Ectodermal cell (in vitro differentiated cells): ENCODE measurements around the gene DNAJC24.

Experiments used
- H3K27ac ChIP-seq: 2 replicates; pipeline ENCODE4 v1.7.0; 2013; ENCODE audit warnings: mild to moderate bottlenecking, low read depth, low read length; ENCODE audit not compliant: insufficient read depth, poor library complexity, severe bottlenecking
- H3K27me3 ChIP-seq: 2 replicates; pipeline ENCODE4 v1.7.0; 2013; ENCODE audit warnings: mild to moderate bottlenecking, low read length; ENCODE audit not compliant: insufficient read depth, control insufficient read depth, poor library complexity, severe bottlenecking
- H3K36me3 ChIP-seq: one replicate; pipeline ENCODE4 v1.7.0; 2013; ENCODE audit warnings: low read length; ENCODE audit not compliant: control insufficient read depth, insufficient read depth
- H3K4me1 ChIP-seq: one replicate; pipeline ENCODE4 v1.7.0; 2013; ENCODE audit warnings: low read length; ENCODE audit not compliant: control insufficient read depth, insufficient read depth
- H3K4me3 ChIP-seq: 2 replicates; pipeline ENCODE4 v1.7.0; 2013; ENCODE audit warnings: low read depth, low read length, control low read depth; ENCODE audit not compliant: insufficient read depth
- H3K9me3 ChIP-seq: 2 replicates; pipeline ENCODE4 v1.7.0; 2013; ENCODE audit warnings: mild to moderate bottlenecking, low read length, moderate library complexity; ENCODE audit not compliant: control insufficient read depth
- WGBS, 2 experiments: methylation state at CpG; one replicate each; pipeline ENCODE4 v1.1.7; 2013; ENCODE audit warnings: missing lambda C conversion rate in 2 of 2; 5-methylcytosine and 5-hydroxymethylcytosine counted together

DNAJC24 gene

GRCh38 chr11:31355131-31355530 is 14.5 kb upstream of the DNAJC24 start:
- Histone ChIP-seq H3K27ac (no peak overlapping the region), H3K27me3 (no peaks in the 10 kb centered on the region), H3K4me3 (no peak overlapping the region), H3K9me3 (no peaks in the 10 kb centered on the region), H3K4me1 (no peaks in the 10 kb centered on the region), H3K36me3 (no peaks in the 10 kb centered on the region)
- 97 to 98% methylated on average over 2 of the region's 2 CpGs for WGBS, 2 experiments

GRCh38 chr11:31355817-31356216 is 13.8 kb upstream of the DNAJC24 start:
- Histone ChIP-seq H3K36me3 (no peaks in the 10 kb centered on the region), H3K9me3 (no peaks in the 10 kb centered on the region), H3K27me3 (no peaks in the 10 kb centered on the region), H3K4me3 (no peak overlapping the region), H3K4me1 (no peaks in the 10 kb centered on the region), H3K27ac (no peak overlapping the region)
- WGBS, 2 experiments, result 88 to 95% methylated on average over 4 to 5 of the region's 5 CpGs

- Histone ChIP-seq H3K36me3 (no peaks in the 10 kb centered on the region), H3K9me3 (no peaks in the 10 kb centered on the region), H3K4me1 (no peaks in the 10 kb centered on the region), H3K27ac (no peak overlapping the region), H3K27me3 (no peaks in the 10 kb centered on the region), H3K4me3 (no peak overlapping the region)
- WGBS, 2 experiments, result 92 to 96% methylated on average over 3 of the region's 4 CpGs
Measured at GRCh38 chr11:31361743-31362142, 7.9 kb upstream of the DNAJC24 start.

DNA sequence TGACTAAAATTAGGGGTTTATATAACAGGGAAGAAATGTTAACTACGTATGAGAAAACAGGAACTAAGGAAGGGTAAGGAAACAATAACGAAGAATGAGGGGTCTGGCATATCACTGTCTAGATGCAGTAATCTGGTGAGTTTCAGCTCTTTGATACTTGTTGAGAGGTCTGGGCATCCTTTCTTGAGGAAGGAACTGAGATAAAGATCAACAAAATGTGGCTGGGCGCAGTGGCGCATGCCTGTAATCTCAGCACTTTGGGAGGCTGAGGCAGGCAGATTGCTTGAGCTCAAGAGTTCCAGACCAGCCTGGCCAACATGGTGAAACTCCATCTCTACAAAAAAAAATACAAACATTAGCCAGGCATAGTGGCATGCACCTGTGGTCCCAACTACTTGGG is 2.9 kb upstream of the DNAJC24 start:
- Histone ChIP-seq H3K9me3 (no peaks in the 10 kb centered on the region), H3K36me3 (no peaks in the 10 kb centered on the region), H3K27ac (no peak overlapping the region), H3K4me3 (no peak overlapping the region), H3K27me3 (no peaks in the 10 kb centered on the region), H3K4me1 (no peaks in the 10 kb centered on the region)
- WGBS, 2 experiments, result 95 to 96% methylated on average over 4 of the region's 4 CpGs

GRCh38 chr11:31375879-31376278 is 6.2 kb downstream of the DNAJC24 start:
- no peaks in the 10 kb centered on the region for H3K27me3 ChIP-seq
- H3K4me3 ChIP-seq, result no peak overlapping the region
- H3K27ac ChIP-seq, result no peak overlapping the region
- no peaks in the 10 kb centered on the region for H3K4me1 ChIP-seq
- H3K9me3 ChIP-seq, result no peaks in the 10 kb centered on the region
- no peaks in the 10 kb centered on the region for H3K36me3 ChIP-seq
- 93% methylated on average over 5 of the region's 5 CpGs for WGBS, 2 experiments

DNA sequence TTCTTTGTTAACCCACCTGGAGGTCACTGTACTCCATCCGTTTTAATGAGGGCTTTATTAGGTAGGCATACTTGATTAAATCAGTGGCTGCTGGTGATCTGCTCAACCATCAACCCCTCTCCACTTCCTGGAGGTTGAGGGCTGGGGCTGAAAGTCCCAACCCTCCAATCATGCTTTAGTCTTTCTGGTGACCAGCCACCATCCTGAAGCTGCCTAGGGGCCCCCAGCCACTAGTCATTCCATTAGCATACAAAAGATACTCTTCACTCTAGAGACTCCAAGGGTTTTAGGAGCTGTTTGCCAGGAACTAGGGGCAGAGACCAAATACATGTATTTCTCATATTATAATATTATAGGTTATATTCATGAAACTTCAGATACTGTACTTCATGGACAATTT is 13.5 kb downstream of the DNAJC24 start:
- Histone ChIP-seq H3K27me3 (no peaks in the 10 kb centered on the region), H3K4me1 (no peaks in the 10 kb centered on the region), H3K27ac (no peak overlapping the region), H3K36me3 (peaks cover 14% of the 10 kb centered on the region), H3K9me3 (no peaks in the 10 kb centered on the region), H3K4me3 (no peak overlapping the region)
- 55 to 88% methylated on average over 1 of the region's 1 CpG for WGBS, 2 experiments

- no peaks in the 10 kb centered on the region for H3K9me3 ChIP-seq
Measured at GRCh38 chr11:31387379-31387778, 17.7 kb downstream of the DNAJC24 start.

GRCh38 chr11:31397239-31397834 is 27.7 kb downstream of the DNAJC24 start:
- Histone ChIP-seq H3K36me3 (peaks cover 14% of the 10 kb centered on the region), H3K9me3 (peaks cover 5% of the 10 kb centered on the region), H3K27me3 (no peaks in the 10 kb centered on the region), H3K4me1 (no peaks in the 10 kb centered on the region), H3K27ac (no peak overlapping the region), H3K4me3 (no peak overlapping the region)
- WGBS, 2 experiments, result 59 to 75% methylated on average over 4 to 5 of the region's 5 CpGs

More at GRCh38 chr11:31387379-31387778, 17.7 kb downstream of the DNAJC24 start:
- Histone ChIP-seq H3K4me1 (no peaks in the 10 kb centered on the region), H3K27me3 (no peaks in the 10 kb centered on the region), H3K27ac (no peak overlapping the region), H3K4me3 (no peak overlapping the region), H3K36me3 (peaks cover 14% of the 10 kb centered on the region)
- 88 to 92% methylated on average over 2 of the region's 2 CpGs for WGBS, 2 experiments

DNA sequence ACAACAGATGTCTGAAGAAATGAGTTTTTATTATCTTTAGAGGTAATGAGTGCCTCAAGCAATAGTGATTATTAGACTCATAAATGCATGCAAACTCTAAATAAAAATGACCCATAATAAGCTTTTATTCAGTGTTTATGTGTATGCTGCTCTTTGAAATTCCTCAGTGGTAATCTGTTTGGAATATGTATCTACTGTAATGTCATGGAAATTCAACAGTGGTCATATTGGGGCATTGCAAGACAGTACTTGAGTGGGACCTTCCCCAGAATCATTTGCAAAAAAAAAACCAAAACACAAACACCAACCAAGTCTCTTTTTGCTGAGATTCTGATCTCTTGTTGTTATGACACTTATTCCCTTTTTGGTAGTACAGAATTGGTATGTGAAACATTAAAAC is 35.0 kb downstream of the DNAJC24 start:
- no peak overlapping the region for H3K4me3 ChIP-seq

DNA sequence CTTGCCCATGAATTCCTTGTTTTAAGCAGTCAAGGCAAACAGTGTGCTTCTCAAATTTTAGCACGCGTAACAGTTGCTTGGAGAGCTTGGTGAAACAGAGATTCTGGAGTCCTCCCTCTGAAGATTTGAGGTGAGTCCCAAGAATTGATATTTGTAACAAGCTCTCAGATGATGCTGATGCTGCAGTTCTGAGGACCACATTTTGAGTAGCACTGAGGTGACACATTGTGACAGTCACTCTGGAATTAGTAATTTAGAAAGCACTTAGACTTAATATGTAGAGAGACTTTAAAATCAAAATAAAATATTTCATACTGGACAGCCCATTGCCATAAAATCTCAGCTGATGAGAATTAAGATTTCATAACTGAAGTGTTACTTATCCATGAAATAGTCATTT is 38.5 kb downstream of the DNAJC24 start:
- Histone ChIP-seq H3K36me3 (no peaks in the 10 kb centered on the region), H3K9me3 (no peaks in the 10 kb centered on the region), H3K27me3 (no peaks in the 10 kb centered on the region), H3K27ac (no peak overlapping the region), H3K4me3 (no peak overlapping the region), H3K4me1 (no peaks in the 10 kb centered on the region)
- WGBS, 2 experiments, result 93 to 96% methylated on average over 2 of the region's 2 CpGs

More for the DNA sequence above, 35.0 kb downstream of the DNAJC24 start:
- H3K36me3 ChIP-seq, result no peaks in the 10 kb centered on the region
- H3K4me1 ChIP-seq, result no peaks in the 10 kb centered on the region
- H3K9me3 ChIP-seq, result no peaks in the 10 kb centered on the region
- H3K27ac ChIP-seq, result no peak overlapping the region
- H3K27me3 ChIP-seq, result no peaks in the 10 kb centered on the region

DNA sequence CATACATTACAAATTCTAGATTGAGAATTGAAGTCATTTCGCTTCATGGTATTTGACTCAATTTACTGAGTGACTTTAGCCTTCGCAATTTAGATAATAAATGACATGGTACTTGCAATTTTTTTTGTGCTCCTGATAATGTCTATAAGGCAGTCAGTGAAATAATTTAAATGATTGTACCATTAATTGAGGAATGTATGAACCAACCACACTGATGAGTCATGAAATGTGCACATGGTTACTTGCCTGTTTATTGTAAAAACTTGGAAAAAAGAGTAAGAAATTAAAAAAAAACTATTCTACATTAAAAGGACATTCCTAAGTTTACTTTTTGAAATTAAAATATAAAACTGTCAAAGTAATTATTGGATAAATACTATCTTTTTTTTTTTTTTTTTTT is 43.3 kb downstream of the DNAJC24 start:
- Histone ChIP-seq H3K4me1 (peaks cover 10% of the 10 kb centered on the region), H3K27me3 (no peaks in the 10 kb centered on the region), H3K9me3 (no peaks in the 10 kb centered on the region), H3K4me3 (no peak overlapping the region), H3K27ac (no peak overlapping the region), H3K36me3 (no peaks in the 10 kb centered on the region)
- WGBS, 2 experiments, result 96 to 100% methylated on average over 2 of the region's 2 CpGs
